Choroid plexus epithelial cell (primary cell): ENCODE results near the gene DEFB129.

Source experiments
- DNase-seq: peaks from one replicate; pipeline ENCODE4 v3.0.0-alpha.2; 2010; ENCODE audit warnings: low read depth
- H3K4me3 ChIP-seq: 2 replicates; pipeline ENCODE4 v1.5.1; 2011; ENCODE audit warnings: low read depth, mild to moderate bottlenecking, control low read depth, low read length, moderate library complexity
- CTCF ChIP-seq: conservative IDR thresholded peaks from 2 replicates; pipeline ENCODE4 v1.5.1; 2011; ENCODE audit warnings: low read depth, mild to moderate bottlenecking, control low read depth, inconsistent platforms, low read length, moderate library complexity

The DEFB129 gene

GRCh38 chr20:266596-267562 lies 39.8 kb downstream of the DEFB129 start:
- peak; percentile 78 for DNase-seq
- TF ChIP-seq CTCF, result peak; percentile 92

GRCh38 chr20:270517-270916 lies 43.5 kb downstream of the DEFB129 start:
- TF ChIP-seq CTCF, result no peak
- no peak overlapping the region for H3K4me3 ChIP-seq
- DNase-seq, result no peak

More at GRCh38 chr20:266596-267562, 39.8 kb downstream of the DEFB129 start:
- peak overlapping the region; percentile 61 for H3K4me3 ChIP-seq

GRCh38 chr20:271069-271468 lies 44.0 kb downstream of the DEFB129 start:
- no peak for TF ChIP-seq CTCF
- DNase-seq, result no peak
- no peak overlapping the region for H3K4me3 ChIP-seq

GRCh38 chr20:271528-271927 lies 44.5 kb downstream of the DEFB129 start:
- DNase-seq, result no peak
- TF ChIP-seq CTCF, result no peak
- H3K4me3 ChIP-seq, result no peak overlapping the region

- DNase-seq, result no peak
- no peak for TF ChIP-seq CTCF
- no peak overlapping the region for H3K4me3 ChIP-seq
Measured at GRCh38 chr20:272718-273117, 45.7 kb downstream of the DEFB129 start.

GRCh38 chr20:273884-274283 lies 46.8 kb downstream of the DEFB129 start:
- DNase-seq, result no peak
- no peak overlapping the region for H3K4me3 ChIP-seq

More at GRCh38 chr20:273884-274283, 46.8 kb downstream of the DEFB129 start:
- TF ChIP-seq CTCF, result no peak
